ENCODE data around the gene TMX2.

The TMX2 gene

DNA sequence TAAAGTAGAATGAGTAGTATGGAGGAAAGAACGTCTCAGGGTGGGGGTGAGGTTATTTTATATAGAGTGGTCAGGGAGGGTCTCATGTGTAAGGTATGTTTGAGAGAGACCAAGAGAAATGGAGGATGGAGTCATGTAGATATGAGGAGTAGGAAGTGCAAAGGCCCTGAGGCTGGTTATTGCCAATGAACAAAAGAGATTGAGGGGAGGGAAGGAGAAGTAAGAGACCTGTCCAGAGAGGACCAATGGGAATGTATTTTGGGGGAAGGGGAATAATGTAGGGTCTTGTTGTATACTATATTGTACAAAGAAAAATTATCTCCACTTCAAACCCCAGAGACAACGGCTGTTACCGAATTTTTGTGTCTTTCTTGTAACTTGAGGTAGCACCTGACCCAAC, 59.0 kb downstream of the TMX2 start:
- DNase-seq, result no peak

DNA sequence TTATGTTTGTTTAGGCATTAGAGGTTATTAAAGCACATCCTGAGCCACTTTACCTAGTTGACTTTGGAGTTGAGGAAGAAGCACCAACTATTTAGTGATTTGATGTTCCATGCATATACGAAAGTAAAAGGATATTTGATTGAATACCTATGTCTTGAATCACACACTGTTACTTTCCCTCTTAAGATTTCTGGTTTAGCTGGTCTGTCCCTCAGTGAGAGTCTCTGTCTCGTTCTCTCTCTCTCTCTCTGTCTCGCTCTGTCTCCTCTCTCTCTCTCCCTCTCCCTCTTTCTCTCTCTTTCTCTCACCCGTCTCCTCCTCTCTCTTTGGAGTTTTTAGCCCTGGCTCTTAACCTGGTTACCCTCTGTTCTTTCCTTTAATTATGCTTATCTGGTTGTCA, 60.2 kb downstream of the TMX2 start:
- no peak for DNase-seq

DNA sequence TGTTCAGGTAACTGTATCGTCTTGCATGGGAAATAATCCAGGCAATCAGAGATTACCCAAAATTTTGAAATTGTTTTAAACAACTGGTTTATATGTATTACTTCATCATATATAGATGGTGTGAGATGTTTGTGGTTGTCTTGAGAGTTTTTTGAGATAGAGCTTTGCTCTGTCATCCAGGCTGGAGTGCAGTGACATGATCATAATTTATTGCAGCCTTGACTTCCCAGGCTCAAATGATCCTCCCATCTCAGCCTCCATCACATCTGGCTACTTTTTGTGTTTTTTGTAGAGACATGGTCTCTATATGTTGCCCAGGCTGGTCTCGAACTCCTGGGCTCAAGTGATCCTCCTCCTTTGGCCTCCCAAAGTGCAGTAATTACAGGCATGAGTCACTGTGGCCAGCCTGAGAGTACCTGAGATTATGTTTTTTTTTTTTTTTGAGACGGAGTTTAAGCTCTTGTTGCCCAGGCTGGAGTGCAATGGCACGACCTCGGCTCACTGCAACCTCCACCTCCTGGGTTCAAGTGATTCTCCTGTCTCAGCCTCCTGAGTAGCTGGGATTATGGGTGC, 60.7 kb downstream of the TMX2 start:
- no peak for DNase-seq

DNA sequence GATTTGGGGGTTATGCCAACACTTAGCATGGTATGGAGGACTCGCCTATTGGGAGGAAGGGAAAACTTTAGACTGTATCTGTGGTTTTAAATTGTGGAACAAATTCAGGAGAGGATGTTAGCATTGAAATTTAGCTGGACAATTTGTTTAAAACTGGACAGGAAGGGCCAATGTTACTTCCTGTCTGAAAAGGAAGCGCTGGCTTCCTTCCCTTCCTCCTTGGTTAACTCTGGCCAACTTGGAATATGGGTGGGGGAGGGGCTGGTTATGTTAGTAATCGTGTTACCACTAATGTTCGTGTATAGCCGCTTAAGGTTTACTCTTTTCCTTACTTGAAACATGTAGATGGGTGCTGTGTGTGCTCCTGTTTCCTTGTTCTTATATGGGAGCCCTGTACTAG, 63.1 kb downstream of the TMX2 start:
- DNase-seq, result no peak

DNA sequence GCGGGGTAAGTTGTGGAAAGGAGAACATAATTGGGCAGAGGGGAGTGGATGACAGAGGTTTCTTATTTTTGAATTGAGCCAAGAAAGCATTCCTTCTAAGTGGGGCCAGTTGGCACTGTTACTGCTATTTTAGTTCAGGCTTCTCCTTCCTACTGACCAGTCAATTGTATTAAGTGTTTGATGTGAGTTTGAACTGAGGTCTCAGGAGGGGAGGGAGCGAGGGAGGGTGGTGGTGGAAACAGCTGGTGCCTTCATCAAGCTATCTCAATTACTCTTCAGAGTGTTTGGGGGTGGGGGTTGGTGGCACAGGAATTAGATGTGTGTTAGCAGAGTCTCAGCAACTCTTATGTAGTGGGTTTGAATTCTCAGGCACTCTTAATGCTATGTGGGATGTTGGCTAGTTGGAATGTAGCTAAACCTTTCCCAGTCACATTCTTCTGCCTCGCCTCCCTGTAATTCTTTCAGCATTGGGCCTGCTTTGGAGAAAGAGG, 63.7 kb downstream of the TMX2 start:
- DNase-seq, result no peak

DNA sequence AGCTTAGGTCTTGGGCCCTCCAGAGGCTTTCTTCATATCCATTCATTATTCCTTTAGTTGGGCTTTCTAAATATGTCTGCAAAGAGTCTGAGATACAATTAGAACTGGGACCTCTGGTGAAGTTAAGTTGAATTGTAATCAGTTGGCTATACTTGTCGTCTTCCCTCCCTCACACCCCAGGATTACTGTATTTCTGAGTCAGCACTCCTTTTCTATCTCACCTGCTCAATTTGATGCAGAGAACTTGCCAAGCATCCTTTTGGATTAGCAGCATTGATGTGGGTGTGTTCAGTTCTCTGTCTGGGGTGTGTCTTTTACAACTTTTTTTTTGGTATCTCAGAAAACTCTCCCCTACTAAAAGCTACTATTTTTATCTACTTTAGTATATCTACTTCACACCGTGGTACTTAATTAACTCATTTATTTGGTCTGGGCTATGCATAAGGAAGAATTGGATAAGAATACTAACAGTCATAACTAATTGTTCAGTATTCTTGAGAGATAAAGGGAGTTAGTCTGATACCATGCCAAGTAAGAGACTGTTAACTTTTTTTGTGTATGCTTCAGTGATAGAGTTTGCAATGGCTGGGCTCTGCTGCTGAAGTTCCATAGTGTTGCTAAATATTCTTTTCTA, 64.3 kb downstream of the TMX2 start:
- no peak for DNase-seq

DNA sequence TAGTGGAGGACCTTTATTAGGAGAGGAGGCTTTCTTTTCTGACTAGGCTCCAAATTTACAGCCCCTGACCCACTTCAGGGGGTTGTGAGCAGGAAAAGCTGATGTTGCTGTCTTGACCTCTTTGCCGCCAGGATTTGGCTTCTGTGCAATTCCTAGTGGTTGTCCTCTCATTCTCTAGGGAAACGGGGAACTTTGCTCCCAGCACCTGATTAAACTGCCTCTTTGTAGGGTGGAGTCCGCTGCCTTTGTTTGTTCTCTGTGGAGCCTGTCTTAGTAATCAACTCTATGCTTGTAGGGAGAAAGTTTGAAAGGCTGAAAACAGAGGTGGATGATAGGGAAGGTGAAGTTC, 65.5 kb downstream of the TMX2 start:
- DNase-seq, result no peak

DNA sequence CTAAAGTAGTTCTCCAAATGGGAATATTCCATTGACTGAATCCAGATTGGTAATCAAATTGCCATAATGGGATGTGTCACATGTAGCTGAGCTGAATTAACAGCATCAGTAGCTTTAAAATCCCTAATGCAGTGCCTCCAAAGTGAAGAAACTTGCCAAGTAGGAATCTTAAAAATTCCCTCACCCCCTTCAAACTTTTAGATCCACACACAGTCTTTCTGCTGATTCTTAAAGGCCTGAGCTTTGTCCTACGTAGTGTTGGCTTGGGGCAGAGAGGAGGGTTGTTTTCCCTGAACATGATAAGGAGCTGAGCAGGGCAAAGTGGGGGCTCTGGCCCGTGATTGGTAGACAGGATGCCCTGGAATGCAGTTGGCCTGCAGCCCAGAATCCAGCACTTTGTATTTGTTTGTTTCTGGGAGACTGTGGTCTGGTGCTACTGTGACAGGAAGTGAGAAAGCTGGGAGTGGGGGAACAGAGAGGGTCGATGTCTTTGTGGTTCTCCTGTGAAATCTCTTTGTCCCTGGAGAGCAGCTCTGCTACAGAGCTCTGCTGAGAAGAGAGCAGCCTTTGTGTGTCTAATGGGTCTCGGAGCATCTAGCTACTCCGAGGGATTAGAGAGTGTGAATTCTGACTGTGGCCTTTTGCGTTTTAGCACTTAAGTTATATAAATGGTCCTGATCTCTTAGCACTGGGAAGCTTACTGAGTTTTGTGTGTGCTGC, 66.1 kb downstream of the TMX2 start:
- DNase-seq, result no peak

DNA sequence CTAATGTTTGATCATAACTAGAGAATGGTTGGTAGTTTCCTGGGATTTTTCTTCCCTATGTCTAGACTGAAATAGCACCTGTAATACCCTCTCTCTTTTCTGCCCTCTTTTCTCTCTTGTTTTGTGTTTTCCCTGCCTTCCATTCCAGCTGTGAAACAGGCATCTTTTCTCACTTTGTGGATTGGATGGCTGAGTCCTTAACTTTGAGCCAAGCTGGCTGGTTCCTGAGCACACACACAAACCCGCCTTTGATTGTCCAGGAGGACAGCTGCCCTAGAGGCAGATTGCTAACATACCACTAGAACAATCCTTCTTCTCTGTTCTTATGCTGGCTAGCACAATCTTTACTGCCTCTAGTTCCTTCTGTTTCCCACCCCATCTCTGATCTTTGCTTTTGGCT, 66.9 kb downstream of the TMX2 start:
- DNase-seq, result no peak

DNA sequence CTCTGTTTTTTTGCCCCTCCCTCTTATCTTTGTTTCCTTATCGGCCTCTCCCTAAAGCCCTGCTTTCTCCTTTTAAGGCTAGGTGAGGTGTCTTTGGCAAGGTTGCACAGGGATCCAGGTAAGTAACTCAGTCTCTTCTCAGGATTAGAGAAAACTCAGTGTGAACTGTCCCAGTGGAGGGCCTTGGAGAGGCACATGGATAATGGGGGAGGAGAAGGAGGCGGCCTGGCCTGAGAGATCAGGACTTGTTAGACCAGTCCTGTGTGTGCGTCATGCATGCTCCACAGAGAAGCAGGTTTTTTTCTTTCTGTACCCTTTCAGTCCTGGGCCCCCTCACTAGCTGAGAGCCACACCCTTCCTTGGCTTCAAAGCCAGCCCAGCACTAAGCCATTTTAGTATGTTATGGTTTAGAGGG, 69.1 kb downstream of the TMX2 start:
- DNase-seq, result no peak

DNA sequence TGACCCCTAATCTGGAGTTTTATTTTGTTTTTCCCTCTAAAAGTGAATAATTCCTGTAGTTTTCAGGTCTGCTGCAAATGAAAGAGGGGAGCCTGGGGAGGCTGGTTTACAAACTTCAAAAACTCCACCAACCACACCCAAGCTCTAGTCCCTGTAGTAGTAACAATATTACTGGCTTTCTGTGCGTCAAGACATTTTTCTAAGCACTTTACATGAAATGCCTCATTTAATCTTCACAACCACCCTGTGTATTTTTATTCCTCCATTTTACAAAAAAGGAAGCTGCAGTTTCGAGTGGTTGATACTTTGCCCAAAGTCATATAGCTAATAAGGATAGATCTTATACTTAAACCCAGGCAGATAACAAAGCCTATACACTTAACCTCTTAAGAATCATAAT, 72.7 kb downstream of the TMX2 start:
- DNase-seq, result no peak

DNA sequence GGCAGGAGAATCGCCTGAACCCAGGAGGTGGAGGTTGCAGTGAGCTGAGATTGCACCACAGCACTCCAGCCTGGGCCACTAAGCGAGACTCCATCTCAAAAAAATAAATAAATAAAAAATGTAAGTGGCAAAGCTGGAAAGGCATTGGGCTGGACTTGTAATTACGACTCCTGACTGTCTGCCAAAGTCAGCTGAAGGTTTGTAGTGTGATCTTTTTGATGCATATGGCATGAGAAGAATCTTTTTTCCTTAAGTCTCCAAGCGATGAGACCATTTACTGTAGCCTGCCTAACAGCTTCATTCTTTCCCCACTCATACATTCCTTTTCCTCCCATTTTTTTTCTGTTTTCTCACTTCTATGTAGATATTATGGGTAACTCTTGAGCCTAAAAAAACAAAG, 74.0 kb downstream of the TMX2 start:
- no peak for DNase-seq

DNA sequence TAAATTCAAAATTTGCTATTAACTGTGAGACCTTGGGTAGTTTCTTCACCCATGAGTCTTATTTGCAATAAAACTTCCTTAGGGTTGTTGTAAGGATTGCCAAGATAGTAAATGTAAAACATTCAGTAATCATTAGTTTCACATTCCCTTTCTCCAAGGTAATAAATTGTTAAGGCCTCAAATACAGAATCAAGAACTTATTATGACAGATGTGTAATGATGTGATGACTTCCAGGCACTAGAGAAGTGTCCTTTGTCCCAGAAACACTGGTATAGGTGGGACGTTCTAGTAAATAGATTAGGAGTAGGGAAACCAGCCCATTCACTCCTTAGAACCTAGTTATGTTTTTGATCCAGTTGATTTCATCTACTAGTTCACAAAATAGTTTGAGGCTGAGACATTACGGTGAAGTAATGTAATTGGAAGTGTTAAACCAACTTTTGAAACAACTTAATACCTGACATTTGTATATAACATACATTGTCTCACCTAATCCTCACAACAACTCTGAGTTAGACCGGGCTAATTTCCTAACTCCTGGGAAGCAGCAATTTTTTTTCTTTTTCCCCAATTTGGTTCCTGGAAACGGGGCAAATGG, 74.7 kb downstream of the TMX2 start:
- no peak for DNase-seq

DNA sequence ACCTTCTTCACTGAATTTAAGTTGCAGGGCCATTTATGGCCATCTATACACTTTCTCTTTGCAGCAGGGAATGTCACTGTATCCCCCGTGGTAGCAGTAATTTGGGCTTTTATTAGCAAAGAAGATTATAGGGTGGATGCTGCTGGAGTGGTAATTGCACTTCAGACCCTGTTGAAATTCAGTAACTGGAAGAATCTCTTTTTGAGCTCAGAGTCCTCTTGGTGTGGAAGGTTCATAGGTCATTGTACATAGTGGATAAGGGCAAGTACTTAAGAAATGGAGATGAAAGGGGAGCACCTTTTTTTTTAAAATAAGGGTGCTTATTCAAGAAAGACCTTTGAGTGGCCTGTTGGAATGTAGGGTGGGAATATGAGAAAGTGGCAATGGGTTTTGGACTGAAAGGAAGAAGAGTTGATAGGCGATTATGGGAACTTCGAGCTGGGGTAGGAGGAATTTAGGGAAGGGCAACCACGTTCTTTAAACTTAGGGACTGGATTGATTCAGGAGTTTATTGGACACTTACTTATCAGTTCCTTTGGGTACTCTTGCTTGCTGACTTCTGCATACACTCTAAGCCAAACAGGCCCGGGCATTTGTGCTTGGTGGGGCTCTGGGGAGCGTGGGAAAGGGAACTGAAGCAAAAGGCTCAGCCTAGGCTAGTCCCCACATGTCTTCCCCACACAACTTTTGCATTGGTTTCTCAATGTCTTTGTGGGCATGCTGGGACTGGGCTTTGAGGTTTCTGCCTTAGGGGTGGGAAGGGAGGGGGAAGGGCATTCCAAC, 75.7 kb downstream of the TMX2 start:
- DNase-seq, result peak; percentile 15

DNA sequence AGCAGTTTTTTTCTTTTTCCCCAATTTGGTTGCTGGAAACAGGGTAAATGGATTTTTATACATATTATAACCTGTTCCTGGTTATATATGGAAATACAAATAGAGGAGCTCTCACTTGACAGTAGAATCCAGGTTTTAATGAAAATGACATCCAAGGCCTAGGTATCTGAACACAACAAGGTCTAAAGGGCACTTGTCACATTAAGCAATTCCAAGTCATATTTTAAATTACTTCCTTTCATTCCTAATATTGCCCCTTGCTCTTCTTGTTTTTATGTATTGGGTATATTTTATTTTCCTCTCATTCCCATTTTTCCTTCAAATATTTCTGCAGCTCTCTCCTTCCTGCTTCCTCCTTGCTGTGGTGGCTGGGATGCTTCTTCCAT, 76.3 kb downstream of the TMX2 start:
- DNase-seq, result no peak
